SU-DHL-6 (cell line): ENCODE measurements around the gene PAQR4.

Experiments
- CTCF ChIP-seq: fragments of 200-600 bp; sonication (generic); IDR thresholded peaks from one replicate; pipeline ENCODE4 v1.5.1; 2017; ENCODE audit warnings: antibody characterized with exemption, mild to moderate bottlenecking, low read length, moderate library complexity; ENCODE audit not compliant: insufficient read depth, poor library complexity, severe bottlenecking
- EZH2phosphoT487 ChIP-seq: fragments of 200-600 bp; sonication (generic), shearing (Covaris generic); conservative IDR thresholded peaks from 2 replicates; pipeline ENCODE4 v1.6.1; 2018; ENCODE audit warnings: mild to moderate bottlenecking, antibody characterized with exemption, low read length, moderate library complexity, mixed read lengths

GRCh38 chr16:2973605-2974318, 4.6 kb downstream of the PAQR4 start:
- no peak for TF ChIP-seq CTCF
- no peak for TF ChIP-seq EZH2phosphoT487
